GM12875 (cell line): ENCODE results near the gene MBOAT2.

Source experiments
- H3K4me3 ChIP-seq: one replicate; pipeline ENCODE4 v1.5.1; 2011; ENCODE audit warnings: low read depth, low read length, control low read depth
- CTCF ChIP-seq: IDR thresholded peaks from 2 replicates; pipeline ENCODE4 v1.5.1; 2011; ENCODE audit warnings: low read depth, mild to moderate bottlenecking, control low read depth, inconsistent platforms, low read length, moderate library complexity, borderline replicate concordance; ENCODE audit not compliant: insufficient read depth

Gene MBOAT2

GRCh38 chr2:9017411-9017810 is 13.9 kb upstream of the MBOAT2 start:
- TF ChIP-seq CTCF: no peak
- no peak overlapping the region for H3K4me3 ChIP-seq

GRCh38 chr2:9015998-9016397 is 12.5 kb upstream of the MBOAT2 start:
- H3K4me3 ChIP-seq: no peak overlapping the region
- no peak for TF ChIP-seq CTCF

- TF ChIP-seq CTCF: no peak
- H3K4me3 ChIP-seq: no peak overlapping the region
These were observed 9.9 kb upstream of the MBOAT2 start for GRCh38 chr2:9013403-9013802.

GRCh38 chr2:9010866-9011265 is 7.4 kb upstream of the MBOAT2 start:
- H3K4me3 ChIP-seq: no peak overlapping the region
- TF ChIP-seq CTCF: no peak

- H3K4me3 ChIP-seq: no peak overlapping the region
- no peak for TF ChIP-seq CTCF
These were observed 5.6 kb upstream of the MBOAT2 start for GRCh38 chr2:9008951-9009664.

GRCh38 chr2:9006368-9006767 is 2.9 kb upstream of the MBOAT2 start:
- no peak overlapping the region for H3K4me3 ChIP-seq
- no peak for TF ChIP-seq CTCF
